Stimulated activated CD8-positive, alpha-beta memory T cell treated with anti-CD3 and anti-CD28 coated beads, Interleukin-7, amount 100 ng/mL, for 1 hour (primary cell): ENCODE data around the gene EMILIN2.
"Not testable (repeated sequence)": the region's sequence is repeated elsewhere in the genome, so short reads cannot be mapped to it uniquely, and the experiment has no call there.

Experiments
- DNase-seq, 2 donors: peaks; one replicate each; pipeline ENCODE4 v3.0.0-alpha.2; 2020; ENCODE audit warnings: low read depth in 2 of 2

The EMILIN2 gene

DNA sequence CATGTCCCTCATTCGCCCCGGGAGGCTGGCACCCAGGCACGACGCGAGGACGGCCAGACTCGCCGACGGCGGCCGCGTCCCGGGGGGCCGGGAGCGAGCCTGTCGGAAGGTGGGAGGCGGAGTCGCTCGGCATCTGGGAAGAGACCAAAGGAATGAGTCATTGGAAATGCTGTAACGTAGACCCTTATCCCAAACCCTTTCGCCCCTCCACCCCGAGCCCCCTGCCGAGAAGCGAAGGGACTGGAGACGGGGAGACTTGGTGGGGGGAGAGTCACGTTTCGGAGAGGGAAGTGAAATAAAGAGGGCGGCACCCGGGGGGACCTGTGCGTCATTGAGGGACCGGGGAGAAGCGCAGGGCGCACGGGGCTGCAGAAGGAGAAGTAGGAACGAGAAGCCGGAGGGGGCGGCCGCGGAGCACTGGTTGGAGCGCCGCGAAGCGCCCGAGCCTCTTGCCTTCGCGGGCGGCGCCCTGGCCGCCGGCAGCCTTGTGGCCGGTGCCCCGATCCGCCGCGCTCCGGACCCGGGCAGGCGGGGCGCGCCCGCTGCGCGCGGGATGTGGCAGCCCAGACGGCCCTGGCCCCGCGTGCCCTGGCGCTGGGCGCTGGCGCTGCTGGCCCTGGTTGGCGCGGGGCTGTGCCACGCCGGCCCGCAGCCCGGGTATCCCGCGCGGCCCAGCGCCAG, at the start of gene EMILIN2:
Gene EMILIN2, plus strand, starts transcription at position 371 of the 681 bp plus-strand sequence. Its CDS starts 183 bp downstream, at position 554.
- no peak for DNase-seq

GRCh38 chr18:2797951-2798350, 48.9 kb upstream of the EMILIN2 start:
- DNase-seq: no peak

DNA sequence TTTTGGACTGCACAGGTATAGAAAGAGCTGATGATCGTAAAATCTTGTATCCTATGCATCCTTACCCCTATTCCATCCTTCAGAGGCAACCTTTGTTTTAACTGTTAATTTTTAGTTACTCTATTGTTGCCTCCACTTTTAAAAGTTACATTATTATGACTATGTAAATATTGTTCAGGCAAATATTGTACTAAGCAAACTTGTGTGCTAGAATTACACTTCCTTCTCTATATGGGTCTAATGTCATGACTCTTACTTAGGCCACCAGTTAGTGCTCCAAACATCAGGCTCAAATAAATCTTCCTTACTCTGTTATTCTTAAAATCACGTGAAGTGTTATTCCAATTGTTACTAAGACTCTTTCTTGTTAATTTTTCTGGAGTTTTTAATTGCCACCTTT, 47.4 kb upstream of the EMILIN2 start:
- DNase-seq: no peak

DNA sequence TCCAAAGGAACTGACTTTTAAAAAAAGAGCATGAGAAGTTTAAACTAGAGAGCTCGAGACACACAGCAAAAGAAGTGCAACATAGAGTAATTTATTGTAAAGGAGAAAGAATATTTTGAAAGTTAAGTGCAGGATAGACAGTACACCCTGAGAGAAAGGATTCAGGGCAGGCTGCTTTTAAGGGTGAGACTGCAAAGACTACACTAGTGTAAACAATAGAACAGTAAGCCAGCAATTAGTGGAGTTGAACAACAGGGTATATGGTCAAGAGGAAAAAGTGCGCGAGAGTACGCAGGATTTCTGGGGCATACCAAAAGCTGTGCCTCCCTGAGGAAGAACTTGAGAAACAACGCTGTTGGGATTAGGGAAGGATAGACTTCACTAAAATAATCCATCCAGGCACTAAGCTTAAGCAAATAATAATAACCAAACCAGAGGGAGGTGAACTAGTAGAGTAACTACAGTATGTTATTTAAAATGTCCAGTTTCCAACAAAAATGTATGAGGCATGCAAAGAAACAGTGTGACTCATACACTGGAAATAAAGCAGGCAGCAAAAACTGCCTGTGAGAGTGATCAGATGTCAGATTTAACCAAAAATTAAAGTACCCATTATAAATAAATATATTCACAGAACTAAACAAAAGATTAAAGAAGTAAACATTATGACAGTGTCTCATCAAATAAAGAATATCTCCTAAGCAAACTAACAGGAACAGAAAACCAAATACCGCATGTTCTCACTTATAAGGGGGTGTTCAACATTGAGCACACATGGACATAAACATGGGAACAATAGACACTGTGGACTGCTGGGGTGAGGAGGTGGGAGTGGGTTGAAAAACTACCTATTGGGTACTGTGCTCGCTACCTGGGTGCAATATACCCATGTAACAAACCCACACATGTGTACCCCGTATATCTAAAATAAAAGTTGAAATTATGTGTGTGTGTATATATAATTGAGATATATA, 40.5 kb upstream of the EMILIN2 start:
- no peak for DNase-seq

GRCh38 chr18:2808640-2809039, 38.2 kb upstream of the EMILIN2 start:
- not testable (repeated sequence) for DNase-seq

DNA sequence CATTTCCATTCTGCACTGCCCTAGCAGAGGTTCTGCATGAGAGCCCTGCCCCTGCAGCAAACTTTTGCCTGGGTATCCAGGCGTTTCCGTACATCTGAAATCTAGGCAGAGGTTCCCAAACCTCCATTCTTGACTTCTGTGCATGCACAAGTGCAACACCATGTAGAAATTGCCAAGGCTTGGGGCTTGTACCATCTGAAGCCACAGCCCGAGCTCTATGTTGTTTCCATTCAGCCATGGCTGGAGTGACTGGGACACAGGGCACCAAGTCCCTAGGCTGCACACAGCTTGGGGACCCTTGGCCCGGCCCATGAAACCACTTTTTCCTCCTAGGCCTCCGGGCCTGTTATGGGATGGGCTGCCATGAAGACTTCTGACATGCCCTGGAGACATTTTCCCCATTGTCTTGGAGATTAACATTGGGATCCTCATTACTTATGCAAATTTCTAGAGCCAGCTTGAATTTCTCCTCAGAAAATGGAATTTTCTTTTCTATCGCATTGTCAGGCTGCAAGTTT, 37.1 kb upstream of the EMILIN2 start:
- not testable (repeated sequence) for DNase-seq

- no peak for DNase-seq
Observed at GRCh38 chr18:2811416-2811815, 35.4 kb upstream of the EMILIN2 start.

DNA sequence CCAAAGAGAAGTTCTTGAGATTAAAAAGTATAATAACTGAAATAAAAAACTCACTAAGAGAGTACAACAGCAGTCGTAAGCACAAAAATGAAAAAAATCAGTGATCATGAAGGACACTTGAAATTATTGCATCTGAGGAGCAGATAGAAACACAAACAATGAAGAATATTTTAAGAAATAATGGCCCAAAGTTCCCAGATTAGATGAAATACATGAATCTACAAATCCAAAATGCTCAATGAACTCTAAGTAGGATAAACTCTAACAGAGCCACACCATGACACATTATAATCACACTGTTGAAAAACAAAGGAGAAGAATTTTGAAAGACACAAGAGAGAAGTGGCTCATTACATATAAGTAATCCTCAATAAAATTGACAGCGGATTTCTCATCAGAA, 31.9 kb upstream of the EMILIN2 start:
- no peak for DNase-seq

GRCh38 chr18:2818281-2818680, 28.5 kb upstream of the EMILIN2 start:
- no peak for DNase-seq

DNA sequence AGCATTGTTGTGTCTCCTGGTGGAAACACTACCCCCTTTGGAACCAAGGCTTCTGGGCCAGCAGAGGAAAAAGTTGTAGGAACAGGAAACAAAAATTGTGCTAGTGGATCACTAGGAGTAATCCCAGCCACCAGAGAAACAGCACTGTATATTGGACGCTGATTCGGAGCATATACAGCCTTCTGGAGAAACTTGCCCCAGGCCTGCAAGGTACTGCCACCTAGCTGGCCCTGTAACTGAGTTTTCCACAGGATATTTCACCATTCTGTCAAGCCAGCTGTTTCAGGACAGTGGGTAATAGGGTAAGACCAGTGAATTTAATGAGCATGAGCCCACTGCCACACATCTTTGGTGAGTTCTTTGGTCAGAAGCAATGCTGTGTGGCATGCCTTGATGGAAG, 25.1 kb upstream of the EMILIN2 start:
- DNase-seq: no peak

DNA sequence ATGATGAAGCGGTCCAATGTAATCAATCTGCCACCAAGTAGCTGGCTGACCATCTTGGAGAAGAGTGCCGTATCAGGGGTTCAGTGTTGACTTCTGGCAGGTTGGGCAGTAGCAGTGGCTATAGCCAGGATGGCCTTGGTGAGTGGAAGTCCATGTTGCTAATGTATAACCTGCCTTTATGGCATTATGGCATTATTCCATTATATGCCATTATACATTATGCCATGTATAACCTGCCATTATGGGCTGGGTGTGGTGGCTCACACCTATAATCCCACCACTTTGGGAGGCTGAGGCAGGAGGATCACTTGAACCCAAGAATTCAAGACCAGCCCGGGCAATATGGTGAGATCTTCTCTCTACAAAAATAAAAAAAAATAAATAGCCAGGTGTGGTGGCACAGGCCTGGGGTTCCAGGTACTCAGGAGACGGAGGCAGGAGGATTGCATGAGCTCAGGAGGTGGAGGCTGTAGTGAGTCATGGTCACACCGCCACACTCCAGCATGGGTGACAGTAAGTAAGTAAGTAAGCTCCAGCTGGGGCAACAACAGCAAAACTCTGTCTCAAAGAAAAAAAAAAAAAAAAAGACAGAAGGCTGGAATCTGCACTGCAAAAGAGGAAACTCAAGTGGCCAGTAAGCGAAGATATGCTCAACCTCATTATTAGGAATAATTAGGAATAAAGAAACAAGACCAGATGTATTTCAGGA, 24.4 kb upstream of the EMILIN2 start:
- DNase-seq: no peak

DNA sequence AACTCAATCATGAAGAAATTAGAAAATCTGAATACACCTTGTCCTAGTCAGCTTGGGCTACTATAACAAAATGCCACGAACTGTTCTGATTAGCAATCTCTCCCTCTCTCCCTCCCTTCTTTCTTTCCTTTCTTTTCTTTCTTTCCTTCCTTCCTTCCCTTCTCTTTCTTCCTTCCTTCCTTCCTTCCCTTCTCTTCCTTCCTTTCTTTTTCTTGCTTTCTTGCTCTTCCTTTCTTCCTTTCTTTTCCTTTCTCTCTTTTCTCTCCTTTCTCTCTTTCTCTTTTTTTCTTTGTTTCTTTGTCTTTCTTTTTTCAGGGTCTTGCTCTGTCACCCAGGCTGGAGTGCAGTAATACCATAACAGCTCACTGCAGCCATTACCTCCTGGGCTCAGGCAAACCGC, 23.6 kb upstream of the EMILIN2 start:
- no peak for DNase-seq

- DNase-seq: no peak
Observed at GRCh38 chr18:2823966-2824365, 22.8 kb upstream of the EMILIN2 start.

DNA sequence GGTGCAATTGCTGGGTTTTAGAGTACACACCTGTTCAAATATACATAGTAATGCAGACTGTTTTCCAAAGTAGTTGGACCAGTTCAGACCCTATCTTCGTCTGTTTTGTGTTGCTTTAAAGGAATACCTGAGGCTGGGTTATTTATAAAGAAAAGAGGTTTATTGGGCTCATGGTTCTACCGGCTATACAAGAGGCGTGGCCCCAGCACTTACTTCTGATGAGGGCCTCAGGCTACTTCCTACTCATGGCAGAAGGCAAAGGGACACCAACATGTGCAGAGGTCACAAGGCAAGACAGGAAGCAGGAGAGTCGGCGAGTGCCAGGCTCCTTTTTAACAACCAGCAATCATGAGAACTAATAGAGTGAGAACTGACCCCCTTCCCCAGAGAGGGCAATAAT, 21.9 kb upstream of the EMILIN2 start:
- DNase-seq: no peak

DNA sequence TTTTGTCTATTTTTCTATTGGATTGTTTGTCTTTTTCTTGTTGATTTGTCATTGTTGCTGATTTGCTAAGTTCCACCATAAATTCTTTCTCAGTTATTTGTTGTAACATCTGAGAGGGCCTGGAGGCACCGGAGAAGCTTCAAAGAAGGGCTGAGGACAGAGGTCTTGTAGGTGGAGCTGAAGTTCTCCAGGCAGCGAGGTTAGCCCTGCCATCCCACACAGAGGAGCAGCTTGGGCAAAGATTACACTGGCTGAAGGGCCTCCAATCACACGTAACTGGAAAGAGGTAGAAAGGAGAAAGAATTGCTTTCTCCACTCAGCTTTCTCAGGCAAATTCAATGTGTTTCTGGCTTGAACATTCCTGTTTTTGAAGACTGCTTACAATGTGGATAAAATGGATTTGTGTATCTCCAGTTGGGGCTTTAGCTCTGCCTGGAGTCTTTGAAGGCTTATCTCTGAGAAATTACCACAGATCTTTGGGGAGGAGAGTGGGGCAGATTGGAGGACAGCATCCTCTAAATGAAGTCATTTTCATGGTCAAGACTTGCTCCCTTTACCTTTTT, 21.1 kb upstream of the EMILIN2 start:
- DNase-seq: no peak

- no peak for DNase-seq
Observed at GRCh38 chr18:2826581-2826980, 20.2 kb upstream of the EMILIN2 start.

DNA sequence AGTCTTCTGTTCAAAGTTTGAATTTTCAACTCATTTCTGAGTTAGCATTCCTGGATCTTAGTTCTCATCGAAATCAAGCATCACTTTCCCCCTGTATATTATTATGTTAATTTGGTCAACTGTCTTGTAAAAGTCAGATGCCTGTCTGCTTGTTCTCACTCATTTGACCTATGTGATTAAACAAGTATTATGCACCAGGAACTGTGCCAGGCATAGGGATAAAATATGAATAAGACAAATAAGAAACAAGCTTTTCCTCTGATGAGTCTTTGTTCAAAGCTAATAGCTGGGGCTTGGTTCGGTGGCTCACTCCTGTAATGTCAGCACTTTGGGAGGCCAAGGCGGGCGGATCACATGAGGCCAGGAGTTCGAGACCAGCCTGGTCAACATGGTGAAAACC, 19.7 kb upstream of the EMILIN2 start:
- no peak for DNase-seq

- DNase-seq: not testable (repeated sequence)
Observed at GRCh38 chr18:2836118-2836517, 10.7 kb upstream of the EMILIN2 start.

GRCh38 chr18:2837290-2837689, 9.5 kb upstream of the EMILIN2 start:
- DNase-seq: not testable (repeated sequence)

DNA sequence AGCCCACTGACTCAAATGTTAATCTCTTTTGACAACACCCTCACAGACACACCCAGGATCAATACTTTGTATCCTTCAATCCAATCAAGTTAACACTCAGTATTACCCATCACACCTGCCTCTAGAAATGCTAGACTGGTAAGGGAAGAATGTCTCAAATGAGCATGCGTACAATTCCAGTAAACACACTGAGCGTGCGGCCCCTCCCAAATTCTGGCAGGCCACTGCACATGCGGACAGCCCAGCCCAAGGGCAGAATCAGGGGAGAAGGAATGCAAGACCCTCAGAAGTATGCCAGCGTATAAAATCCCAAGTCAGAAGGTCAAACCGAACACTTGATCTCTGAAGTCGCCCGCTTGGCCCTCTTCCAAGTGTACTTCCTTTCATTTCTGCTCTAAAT, 7.6 kb upstream of the EMILIN2 start:
- DNase-seq: no peak

DNA sequence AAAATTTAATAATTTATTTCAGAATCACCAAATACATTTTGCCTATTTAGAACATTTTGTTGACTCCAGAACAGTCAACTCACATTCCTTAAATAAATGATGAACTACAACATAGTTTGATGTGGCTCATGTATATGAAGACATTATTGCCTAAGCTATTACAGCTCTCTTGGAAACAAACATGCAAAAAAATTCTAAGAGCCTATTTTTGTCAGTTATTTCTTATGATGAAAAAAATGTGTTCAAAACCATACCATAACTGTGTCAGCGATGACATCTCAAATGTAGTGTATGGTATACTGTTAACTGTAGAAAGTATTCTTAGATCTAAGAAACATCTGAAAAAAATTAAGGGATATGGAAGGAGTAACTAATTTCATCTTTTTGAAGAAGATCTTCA, 6.3 kb upstream of the EMILIN2 start:
- no peak for DNase-seq

- DNase-seq: no peak
Observed at GRCh38 chr18:2843146-2843545, 3.7 kb upstream of the EMILIN2 start.
